ENCODE data around the gene IMP4. TPM values are rescaled to one million over a fixed set of nuclear protein-coding genes. Genes with fewer than 3 reads are reported as not detected.
A peak's percentile ranks its signal among the peaks of the same experiment; 100 is the strongest.

Gene IMP4
- total RNA-seq, 1 experiment from 2014 or later = 120 TPM

DNA sequence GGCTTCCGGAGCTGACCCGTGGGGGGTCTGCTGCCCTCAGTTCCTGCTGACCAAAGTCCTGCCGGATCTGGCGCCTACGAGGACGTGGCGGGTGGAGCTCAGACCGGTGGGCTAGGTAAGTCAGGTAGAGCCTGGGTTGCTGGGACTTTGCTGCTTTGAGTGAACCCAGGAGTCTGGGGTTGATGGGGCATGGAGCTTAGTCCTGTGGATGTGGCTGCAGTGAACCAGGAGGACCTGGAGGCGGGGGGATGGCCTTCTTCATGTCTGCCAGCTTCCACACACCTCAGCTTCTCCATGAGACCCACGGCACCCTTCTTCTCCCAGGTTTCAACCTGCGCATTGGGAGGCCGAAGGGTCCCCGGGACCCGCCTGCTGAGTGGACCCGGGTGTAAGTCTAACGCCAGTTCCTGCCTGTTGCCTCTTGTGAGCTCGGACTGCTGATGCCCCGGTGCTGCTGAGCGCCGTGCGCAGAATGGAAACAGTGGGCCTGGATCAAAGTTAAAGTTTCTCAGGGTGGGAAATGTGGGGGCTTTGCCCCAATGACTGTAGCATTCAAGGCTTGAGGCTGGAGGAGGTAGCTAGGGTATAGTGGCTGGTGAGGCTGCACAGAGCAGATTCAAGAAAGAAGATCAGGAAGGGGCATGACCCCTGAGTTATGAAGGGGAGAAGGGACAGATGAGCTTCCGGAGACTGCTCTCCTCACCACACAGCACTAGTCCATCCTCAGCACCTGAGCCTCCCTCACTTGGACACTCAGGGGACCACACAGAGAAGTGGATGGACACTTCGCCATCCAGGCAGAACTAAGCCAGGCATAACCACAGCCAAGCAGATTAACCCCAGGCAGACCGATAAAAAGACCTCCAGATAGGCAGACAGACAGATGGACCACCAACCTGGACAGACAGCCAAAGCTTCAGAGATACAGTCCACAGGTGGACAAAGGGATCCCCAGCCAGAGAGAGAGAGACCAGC lies 30.4 kb downstream of the IMP4 start:
- Histone ChIP-seq H3K4me3 (ENCODE audit: low read depth, low read length) (peak overlapping the region; percentile 92), H3K9me3 (no peaks in the 10 kb centered on the region), H3K36me3 (ENCODE audit: control insufficient read depth, insufficient read depth, low read length) (peaks cover 4% of the 10 kb centered on the region; the same call in 1 of the 2 replicates), H3K4me1 (peaks cover 6% of the 10 kb centered on the region), H3K27me3 (replicated peaks; ENCODE audit: control insufficient read depth, insufficient read depth, low read length) (no peaks in the 10 kb centered on the region)
- intact Hi-C loops (cut with micrococcal nuclease; ENCODE audit: unreplicated experiment) = loop anchor here (1.0 to 5.0 kb wide), 4 partner anchors 17 to 54 kb away; partner anchors contain the start of genes IMP4 and PTPN18
- no peaks in the 10 kb centered on the region for H3K27me3 Mint-ChIP-seq (ENCODE audit: insufficient read depth, unreplicated experiment)
- CTCF ChIA-PET = interaction anchor here (0.6 to 1.6 kb wide), 7 partner anchors 17 to 1457 kb away, joined by 3 to 16 read pairs (median 6); partner anchors contain the start of genes IMP4 and PTPN18
- H3K36me3 Mint-ChIP-seq (ENCODE audit: insufficient read depth, unreplicated experiment) = peaks cover 39% of the 10 kb centered on the region
- no peaks in the 10 kb centered on the region for H3K9me3 Mint-ChIP-seq (ENCODE audit: unreplicated experiment)
- DNase-seq = no peak
- H3K4me1 Mint-ChIP-seq (ENCODE audit: low read depth, unreplicated experiment) = peaks cover 23% of the 10 kb centered on the region
- H3K4me3 Mint-ChIP-seq (ENCODE audit: unreplicated experiment) = peak overlapping the region; percentile 98
- peak overlapping the region; percentile 91 for H3K27ac Mint-ChIP-seq (ENCODE audit: unreplicated experiment)
- TF ChIP-seq, protein P1, sequence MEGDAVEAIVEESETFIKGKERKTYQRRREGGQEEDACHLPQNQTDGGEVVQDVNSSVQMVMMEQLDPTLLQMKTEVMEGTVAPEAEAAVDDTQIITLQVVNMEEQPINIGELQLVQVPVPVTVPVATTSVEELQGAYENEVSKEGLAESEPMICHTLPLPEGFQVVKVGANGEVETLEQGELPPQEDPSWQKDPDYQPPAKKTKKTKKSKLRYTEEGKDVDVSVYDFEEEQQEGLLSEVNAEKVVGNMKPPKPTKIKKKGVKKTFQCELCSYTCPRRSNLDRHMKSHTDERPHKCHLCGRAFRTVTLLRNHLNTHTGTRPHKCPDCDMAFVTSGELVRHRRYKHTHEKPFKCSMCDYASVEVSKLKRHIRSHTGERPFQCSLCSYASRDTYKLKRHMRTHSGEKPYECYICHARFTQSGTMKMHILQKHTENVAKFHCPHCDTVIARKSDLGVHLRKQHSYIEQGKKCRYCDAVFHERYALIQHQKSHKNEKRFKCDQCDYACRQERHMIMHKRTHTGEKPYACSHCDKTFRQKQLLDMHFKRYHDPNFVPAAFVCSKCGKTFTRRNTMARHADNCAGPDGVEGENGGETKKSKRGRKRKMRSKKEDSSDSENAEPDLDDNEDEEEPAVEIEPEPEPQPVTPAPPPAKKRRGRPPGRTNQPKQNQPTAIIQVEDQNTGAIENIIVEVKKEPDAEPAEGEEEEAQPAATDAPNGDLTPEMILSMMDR (IDR thresholded peaks at IDR 0.05; ENCODE audit: insufficient read depth in 1 of 2, low read depth in 1 of 2, low read length in 1 of 2, severe bottlenecking in 1 of 2, unreplicated experiment in 1 of 2) = no peak
- TSS peak; percentile 50 for BruUV-seq (replicated peaks)
- POLR2A ChIA-PET = interaction anchor here (0.7 to 1.5 kb wide), 3 partner anchors 17 to 31 kb away, joined by 3 to 12 read pairs (median 3); partner anchors contain the start of genes IMP4 and PTPN18

DNA sequence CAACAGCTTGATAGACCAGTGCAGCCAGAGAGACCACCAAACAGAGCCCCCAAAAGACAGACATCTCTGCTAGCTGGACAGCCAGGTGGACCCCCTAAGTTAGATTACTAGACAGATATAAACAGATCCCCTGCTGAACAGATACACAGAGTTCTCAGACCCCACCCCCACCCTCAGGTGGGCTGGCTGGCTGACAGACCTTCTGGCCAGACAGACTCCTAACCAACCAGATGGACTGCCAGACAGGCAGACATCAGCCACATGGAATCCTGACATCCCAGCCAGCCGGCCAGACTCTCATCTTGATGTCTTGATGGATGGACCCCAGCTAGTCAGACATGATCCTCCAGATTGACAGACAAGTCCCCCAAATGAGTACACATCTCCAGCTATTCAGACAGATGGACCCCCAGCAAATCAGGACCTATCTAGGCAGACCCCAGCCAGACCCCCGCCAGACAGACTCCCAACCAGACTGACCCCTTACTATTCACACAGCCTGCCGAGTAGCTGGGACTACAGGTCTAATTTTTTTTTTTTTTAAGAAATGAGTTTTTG lies 31.2 kb downstream of the IMP4 start:
- peaks cover 39% of the 10 kb centered on the region for H3K36me3 Mint-ChIP-seq (ENCODE audit: insufficient read depth, unreplicated experiment)
- no peak overlapping the region for H3K27ac Mint-ChIP-seq (ENCODE audit: unreplicated experiment)
- no peak for DNase-seq
- H3K27me3 Mint-ChIP-seq (ENCODE audit: insufficient read depth, unreplicated experiment) = no peaks in the 10 kb centered on the region
- BruUV-seq (replicated peaks) = no TSS peak
- ChIA-PET CTCF (interaction anchor here (1.1 to 1.6 kb wide), 4 partner anchors 16 to 819 kb away, joined by 3 to 16 read pairs (median 9); partner anchors contain the start of gene PTPN18), POLR2A (interaction anchor here (1.5 kb wide), 1 partner anchor 32 kb away, joined by 12 read pairs; the partner anchor contains the start of gene IMP4)
- Histone ChIP-seq H3K4me1 (peaks cover 6% of the 10 kb centered on the region), H3K4me3 (ENCODE audit: low read depth, low read length) (no peak overlapping the region), H3K9me3 (no peaks in the 10 kb centered on the region), H3K27me3 (replicated peaks; ENCODE audit: control insufficient read depth, insufficient read depth, low read length) (no peaks in the 10 kb centered on the region), H3K36me3 (ENCODE audit: control insufficient read depth, insufficient read depth, low read length) (peaks cover 4% of the 10 kb centered on the region; the same call in 1 of the 2 replicates)
- TF ChIP-seq, protein P1 (IDR thresholded peaks at IDR 0.05; ENCODE audit: insufficient read depth in 1 of 2, low read depth in 1 of 2, low read length in 1 of 2, severe bottlenecking in 1 of 2, unreplicated experiment in 1 of 2) = no peak
- H3K4me3 Mint-ChIP-seq (ENCODE audit: unreplicated experiment) = peak overlapping the region; percentile 98
- peaks cover 23% of the 10 kb centered on the region for H3K4me1 Mint-ChIP-seq (ENCODE audit: low read depth, unreplicated experiment)
- no peaks in the 10 kb centered on the region for H3K9me3 Mint-ChIP-seq (ENCODE audit: unreplicated experiment)
- intact Hi-C loops (cut with micrococcal nuclease; ENCODE audit: unreplicated experiment) = loop anchor here (5.0 kb wide), 1 partner anchor 53 kb away; no protein-coding TSS in a partner anchor
